Prostate gland (tissue), 2 donors: ENCODE data around the gene MOGAT1. TPM values are rescaled to one million over a fixed set of nuclear protein-coding genes. Genes with fewer than 3 reads are reported as not detected.

Experiments used
- DNase-seq: peaks from one replicate; pipeline ENCODE4 v3.0.0-alpha.2; 2019; ENCODE audit warnings: low spot score
- H3K27ac ChIP-seq, 2 donors: fragments of 200-600 bp; sonication (generic); 2 replicates each; pipeline ENCODE4 v1.5.1; 2017 to 2019
- H3K27me3 ChIP-seq: fragments of 200-600 bp; sonication (generic); replicated peaks from 2 replicates; pipeline ENCODE4 v1.5.1; 2019; ENCODE audit not compliant: insufficient read depth
- H3K36me3 ChIP-seq, 2 donors: fragments of 200-600 bp; sonication (generic); 1 replicate in 1 of 2; 2 replicates in 1 of 2; pipeline versions ENCODE4 v1.5.1 to v1.8.1; 2017 to 2019
- H3K4me1 ChIP-seq: fragments of 200-600 bp; sonication (generic); replicated peaks from 2 replicates; pipeline ENCODE4 v1.5.1; 2019
- H3K4me3 ChIP-seq, 2 donors: fragments of 200-600 bp; sonication (generic); 2 replicates each; pipeline ENCODE4 v1.5.1; 2017 to 2019
- H3K9me3 ChIP-seq: fragments of 200-600 bp; sonication (generic); 2 replicates; pipeline ENCODE4 v1.5.1; 2017
- CTCF ChIP-seq, 4 experiments: fragments of 200-600 bp in 2 of 4; fragments of 450-650 bp in 2 of 4; sonication (generic) in 2 of 4; IDR thresholded peaks; 1 replicate in 3 of 4; 2 replicates in 1 of 4; pipeline ENCODE4 v1.5.1; 2016 to 2019; ENCODE audit warnings: antibody characterized with exemption in 4 of 4, mild to moderate bottlenecking in 2 of 4, moderate library complexity in 2 of 4
- POLR2A ChIP-seq: fragments of 450-650 bp; IDR thresholded peaks from one replicate; pipeline ENCODE4 v1.6.1; 2016; ENCODE audit warnings: antibody characterized with exemption, mild to moderate bottlenecking
- POLR2AphosphoS5 ChIP-seq: sonication (generic); formaldehyde crosslinking; IDR thresholded peaks from one replicate; pipeline ENCODE4 v1.6.1; 2017; ENCODE audit warnings: antibody characterized with exemption
- WGBS: methylation state at CpG from one replicate; pipeline ENCODE4 v1.1.5; 2018; 5-methylcytosine and 5-hydroxymethylcytosine counted together
- intact Hi-C: fragments of 100-400 bp; cut with DNase I; formaldehyde crosslinking; loops from one replicate; pipeline ENCODE4 v1.14.2; 2022
- total RNA-seq, 2 donors: library from RNA; depleted of rRNA; stranded (reverse); fragments of >200 nt; gene quantifications; one replicate each; pipeline ENCODE4 v1.1.0, GENCODE V29; 2016

The MOGAT1 gene
- total RNA-seq, 2 donors from 2014 or later = not detected

- no peak overlapping the region for H3K27ac ChIP-seq
- no peaks in the 10 kb centered on the region for H3K27me3 ChIP-seq
- H3K4me1 ChIP-seq = no peaks in the 10 kb centered on the region
- TF ChIP-seq POLR2A (no peak), POLR2AphosphoS5 (no peak), CTCF (IDR thresholded peaks at IDR 0.05) (no peak)
- H3K4me3 ChIP-seq = no peak overlapping the region
- intact Hi-C loops = no loop called here
- H3K36me3 ChIP-seq = peaks cover 0 to 5% of the 10 kb centered on the region in 2 donors
- 75% methylated on average over 3 of the region's 3 CpGs for WGBS
- DNase-seq = no peak
- no peaks in the 10 kb centered on the region for H3K9me3 ChIP-seq
These were observed 25.4 kb upstream of the MOGAT1 start for GRCh38 chr2:222646008-222646407.

GRCh38 chr2:222649801-222650200 is 21.7 kb upstream of the MOGAT1 start:
- no peak overlapping the region for H3K4me3 ChIP-seq
- DNase-seq = no peak
- WGBS = 91% methylated on average over 3 of the region's 3 CpGs

GRCh38 chr2:222651718-222652418 is 19.6 kb upstream of the MOGAT1 start:
- TF ChIP-seq POLR2AphosphoS5 (no peak), POLR2A (no peak), CTCF (IDR thresholded peaks at IDR 0.05) (no peak)
- intact Hi-C loops = no loop called here
- H3K4me3 ChIP-seq = no peak overlapping the region
- no peaks in the 10 kb centered on the region for H3K27me3 ChIP-seq
- H3K9me3 ChIP-seq = no peaks in the 10 kb centered on the region
- no peak for DNase-seq
- WGBS = 90% methylated on average over 4 of the region's 4 CpGs
- no peak overlapping the region for H3K27ac ChIP-seq
- H3K36me3 ChIP-seq = peaks cover 0 to 5% of the 10 kb centered on the region in 2 donors
- no peaks in the 10 kb centered on the region for H3K4me1 ChIP-seq

More at GRCh38 chr2:222649801-222650200, 21.7 kb upstream of the MOGAT1 start:
- intact Hi-C loops = no loop called here
- Histone ChIP-seq H3K36me3 (peaks cover 0 to 5% of the 10 kb centered on the region in 2 donors), H3K27ac (no peak overlapping the region), H3K27me3 (no peaks in the 10 kb centered on the region), H3K4me1 (no peaks in the 10 kb centered on the region), H3K9me3 (no peaks in the 10 kb centered on the region)
- no peak for TF ChIP-seq CTCF (IDR thresholded peaks at IDR 0.05)
- no peak for TF ChIP-seq POLR2AphosphoS5
- no peak for TF ChIP-seq POLR2A

GRCh38 chr2:222652491-222653255 is 18.8 kb upstream of the MOGAT1 start:
- Histone ChIP-seq H3K4me3 (no peak overlapping the region), H3K9me3 (no peaks in the 10 kb centered on the region), H3K4me1 (no peaks in the 10 kb centered on the region), H3K27ac (no peak overlapping the region), H3K27me3 (no peaks in the 10 kb centered on the region), H3K36me3 (peaks cover 0 to 5% of the 10 kb centered on the region in 2 donors)
- intact Hi-C loops = no loop called here
- TF ChIP-seq POLR2AphosphoS5 (no peak), POLR2A (no peak), CTCF (IDR thresholded peaks at IDR 0.05) (no peak)
- WGBS = 69% methylated on average over 8 of the region's 8 CpGs
- no peak for DNase-seq
